AG04450 (cell line): ENCODE measurements around the gene PCP4. TPM values are rescaled to one million over a fixed set of nuclear protein-coding genes. Genes with fewer than 3 reads are reported as not detected.

Experiments used
- CTCF ChIA-PET: fragments of 300-600, 350-600 bp; formaldehyde crosslinking; extraction: SDS; loops from one replicate; lab custom pipeline; 2022; ENCODE audit warnings: antibody characterized with exemption, inconsistent platforms; lab: Charles Lee
- POLR2A ChIA-PET: fragments of 350-600 bp; formaldehyde crosslinking; extraction: SDS; loops from one replicate; lab custom pipeline; 2021; ENCODE audit warnings: antibody characterized with exemption, inconsistent platforms; lab: Yijun Ruan, JAX
- DNase-seq: peaks from one replicate; pipeline ENCODE4 v3.0.0-alpha.2; 2011; ENCODE audit warnings: low read depth, low spot score
- H3K27ac ChIP-seq: one replicate; pipeline ENCODE4 v1.5.1; 2012; ENCODE audit warnings: low read depth, low read length, control low read depth
- H3K27me3 ChIP-seq: one replicate; pipeline ENCODE4 v1.6.0; 2012; ENCODE audit warnings: low read length; ENCODE audit not compliant: control insufficient read depth, insufficient read depth
- H3K4me3 ChIP-seq: 2 replicates; pipeline ENCODE4 v1.5.1; 2011; ENCODE audit warnings: mild to moderate bottlenecking, low read depth, low read length, control low read depth
- H3K9me3 ChIP-seq: 2 replicates; pipeline ENCODE4 v1.5.1; 2012; ENCODE audit warnings: low read length; ENCODE audit not compliant: control insufficient read depth, insufficient read depth
- polyA plus RNA-seq: library from polyadenylated mRNA; depleted of rRNA; stranded (reverse); fragments of >200 nt; gene quantifications from 2 replicates; pipeline ENCODE4 v1.2.3, GENCODE V29; 2011
- TF ChIP-seq, protein P1 (sequence below): IDR thresholded peaks from 2 replicates; pipeline ENCODE4 v1.5.1; 2011; ENCODE audit warnings: low read depth, low read length, control low read depth, inconsistent platforms

The PCP4 gene
- polyA plus RNA-seq, 1 experiment = not detected

GRCh38 chr21:39874759-39875158 lies 7.5 kb downstream of the PCP4 start:
- no peak overlapping the region for H3K27ac ChIP-seq
- POLR2A ChIA-PET = no interaction called here
- TF ChIP-seq, protein P1, sequence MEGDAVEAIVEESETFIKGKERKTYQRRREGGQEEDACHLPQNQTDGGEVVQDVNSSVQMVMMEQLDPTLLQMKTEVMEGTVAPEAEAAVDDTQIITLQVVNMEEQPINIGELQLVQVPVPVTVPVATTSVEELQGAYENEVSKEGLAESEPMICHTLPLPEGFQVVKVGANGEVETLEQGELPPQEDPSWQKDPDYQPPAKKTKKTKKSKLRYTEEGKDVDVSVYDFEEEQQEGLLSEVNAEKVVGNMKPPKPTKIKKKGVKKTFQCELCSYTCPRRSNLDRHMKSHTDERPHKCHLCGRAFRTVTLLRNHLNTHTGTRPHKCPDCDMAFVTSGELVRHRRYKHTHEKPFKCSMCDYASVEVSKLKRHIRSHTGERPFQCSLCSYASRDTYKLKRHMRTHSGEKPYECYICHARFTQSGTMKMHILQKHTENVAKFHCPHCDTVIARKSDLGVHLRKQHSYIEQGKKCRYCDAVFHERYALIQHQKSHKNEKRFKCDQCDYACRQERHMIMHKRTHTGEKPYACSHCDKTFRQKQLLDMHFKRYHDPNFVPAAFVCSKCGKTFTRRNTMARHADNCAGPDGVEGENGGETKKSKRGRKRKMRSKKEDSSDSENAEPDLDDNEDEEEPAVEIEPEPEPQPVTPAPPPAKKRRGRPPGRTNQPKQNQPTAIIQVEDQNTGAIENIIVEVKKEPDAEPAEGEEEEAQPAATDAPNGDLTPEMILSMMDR = no peak
- DNase-seq = no peak
- CTCF ChIA-PET = no interaction called here
- H3K9me3 ChIP-seq = peaks cover 2% of the 10 kb centered on the region
- no peaks in the 10 kb centered on the region for H3K27me3 ChIP-seq
- no peak overlapping the region for H3K4me3 ChIP-seq

- Histone ChIP-seq H3K4me3 (no peak overlapping the region), H3K27me3 (no peaks in the 10 kb centered on the region), H3K27ac (no peak overlapping the region), H3K9me3 (peaks cover 15% of the 10 kb centered on the region)
- DNase-seq = no peak
- POLR2A ChIA-PET = no interaction called here
- TF ChIP-seq, protein P1 = no peak
- CTCF ChIA-PET = no interaction called here
Observed at GRCh38 chr21:39881661-39882060, 14.4 kb downstream of the PCP4 start.

GRCh38 chr21:39882151-39882838 lies 15.1 kb downstream of the PCP4 start:
- POLR2A ChIA-PET = no interaction called here
- Histone ChIP-seq H3K4me3 (no peak overlapping the region), H3K9me3 (peaks cover 15% of the 10 kb centered on the region), H3K27me3 (no peaks in the 10 kb centered on the region), H3K27ac (no peak overlapping the region)
- TF ChIP-seq, protein P1 = no peak
- CTCF ChIA-PET = no interaction called here
- no peak for DNase-seq

- H3K4me3 ChIP-seq = no peak overlapping the region
- TF ChIP-seq, protein P1 = no peak
- no peak overlapping the region for H3K27ac ChIP-seq
- ChIA-PET CTCF (no interaction called here), POLR2A (no interaction called here)
- H3K27me3 ChIP-seq = no peaks in the 10 kb centered on the region
- H3K9me3 ChIP-seq = peaks cover 15% of the 10 kb centered on the region
- no peak for DNase-seq
Observed at GRCh38 chr21:39882839-39883195, 15.6 kb downstream of the PCP4 start.

GRCh38 chr21:39885119-39885848 lies 18.0 kb downstream of the PCP4 start:
- no peak overlapping the region for H3K4me3 ChIP-seq
- TF ChIP-seq, protein P1 = no peak
- no peak for DNase-seq
- peaks cover 28% of the 10 kb centered on the region for H3K9me3 ChIP-seq
- no peaks in the 10 kb centered on the region for H3K27me3 ChIP-seq
- H3K27ac ChIP-seq = no peak overlapping the region
- ChIA-PET CTCF (no interaction called here), POLR2A (no interaction called here)
